Transverse colon (tissue), 4 donors: ENCODE results near the gene KCNIP3.

Experiments
- CTCF ChIP-seq, 5 experiments: fragments of 200-600 bp in 3 of 5; fragments of 450-650 bp in 2 of 5; sonication (generic) in 3 of 5; IDR thresholded peaks; 1 replicate in 2 of 5; 2 replicates in 3 of 5; pipeline ENCODE4 v1.5.1; 2016 to 2017; ENCODE audit warnings: antibody characterized with exemption in 5 of 5, inconsistent platforms in 3 of 5, mild to moderate bottlenecking in 2 of 5, moderate library complexity in 1 of 5
- POLR2A ChIP-seq: fragments of 450-650 bp; IDR thresholded peaks from one replicate; pipeline ENCODE4 v1.6.1; 2016; ENCODE audit warnings: antibody characterized with exemption, mild to moderate bottlenecking, moderate library complexity
- POLR2AphosphoS5 ChIP-seq, 3 donors: sonication (generic); formaldehyde crosslinking; IDR thresholded peaks; one replicate each; pipeline ENCODE4 v1.6.1; 2016; ENCODE audit warnings: antibody characterized with exemption in 3 of 3

DNA sequence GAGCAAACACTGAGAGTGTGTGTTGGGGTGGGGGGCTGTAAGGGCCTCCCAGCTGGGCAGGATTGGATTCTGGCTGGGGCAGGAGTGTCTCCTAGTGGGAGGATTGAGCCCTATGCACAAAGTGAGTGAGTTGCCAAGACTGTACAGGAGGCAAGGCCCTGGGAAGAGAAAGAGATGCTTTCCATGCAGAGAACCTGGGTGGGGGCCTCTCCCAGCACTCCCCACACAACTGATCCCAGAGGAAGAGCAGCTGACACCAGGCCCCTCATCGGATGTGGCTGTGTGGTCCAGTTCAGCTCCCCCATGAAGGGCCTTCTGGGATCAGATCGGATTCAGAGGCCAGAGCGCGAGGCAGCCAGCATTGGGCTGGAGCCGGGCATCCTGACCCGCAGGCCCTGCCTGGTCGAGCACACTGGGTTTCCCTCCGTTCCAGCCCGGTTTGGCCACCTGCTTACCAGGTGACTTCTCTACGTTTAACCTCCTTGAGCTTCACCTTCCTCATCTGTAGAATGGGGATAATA is 56.0 kb downstream of the KCNIP3 start:
- no peak for TF ChIP-seq CTCF (IDR thresholded peaks at IDR 0.05)
- no peak for TF ChIP-seq POLR2A
- TF ChIP-seq POLR2AphosphoS5 (IDR thresholded peaks at IDR 0.05) = no peak
